Mucosa of descending colon (tissue), 3 donors: ENCODE results near the gene TAC4. TPM values are rescaled to one million over a fixed set of nuclear protein-coding genes. Genes with fewer than 3 reads are reported as not detected.

ENCODE experiments used
- ATAC-seq: fragments of 200-7000 bp; cut with Tn5 transposase; one replicate; pipeline ENCODE4 v1.9.1; 2020; ENCODE audit warnings: mild to moderate bottlenecking, moderate library complexity
- DNase-seq, 3 donors: peaks; one replicate each; pipeline ENCODE4 v3.0.0-alpha.2; 2020
- H3K36me3 ChIP-seq: fragments of 200-600 bp; one replicate; pipeline ENCODE4 v1.8.0; 2021; ENCODE audit warnings: low read depth, mild to moderate bottlenecking
- H3K4me1 ChIP-seq: fragments of 200-600 bp; one replicate; pipeline ENCODE4 v1.8.0; 2021; ENCODE audit warnings: low read depth, mild to moderate bottlenecking
- H3K4me3 ChIP-seq: fragments of 200-600 bp; one replicate; pipeline ENCODE4 v1.8.0; 2021; ENCODE audit warnings: mild to moderate bottlenecking
- H3K9me3 ChIP-seq: fragments of 200-600 bp; one replicate; pipeline ENCODE4 v1.8.0; 2021; ENCODE audit warnings: mild to moderate bottlenecking
- intact Hi-C, 2 donors: fragments of 100-400 bp; cut with DNase I in 1 of 2; cut with micrococcal nuclease in 1 of 2; formaldehyde crosslinking; loops; one replicate each; pipeline versions ENCODE4 v1.11.0 to v1.11.1; 2022; cut with DNase I, micrococcal nuclease
- long read RNA-seq, 2 donors: library from polyadenylated mRNA; unstranded; transcript quantifications; one replicate each; pipeline ENCODE4 v2.0.0, GENCODE V29; 2019 to 2021
- total RNA-seq, 3 donors: library from RNA; stranded (reverse); fragmentation: NEBNext Ultra II Directional in 2 of 3; extraction: Animal tissue kit (Norgen Biotek cat#: 25700) in 2 of 3; gene quantifications; one replicate each; pipeline versions ENCODE4 v1.2.1 to v1.2.4, GENCODE V29; 2021 to 2023
- TF ChIP-seq, protein P1 (sequence below): fragments of 200-600 bp; IDR thresholded peaks from one replicate; pipeline ENCODE4 v1.8.0; 2022; ENCODE audit warnings: antibody characterized with exemption, mild to moderate bottlenecking
- donor health status: DM: no; HTN: no; CAD: no; lungs with moderate emphysema.
- donor health status: DM: no; HTN: no; CAD: no.
- donor health status: DM: no; HTN: yes; CAD: no.

TAC4 gene
- total RNA-seq: not detected
- long read RNA-seq, donor 1, partial matches to known transcripts: 0 of 1 reads
- long read RNA-seq, donor 1, other reads (novel, unspliced or antisense): 1 of 1 reads
- long read RNA-seq, donor 2: 0 reads

GRCh38 chr17:49848019-49848473, at the start of gene TAC4:
TSS of gene TAC4 (minus strand) at chr17:49848069. CDS start at chr17:49848017, 52 bp downstream.
- H3K4me3 ChIP-seq: no peak within 1 kb of the TSS
- intact Hi-C loops: no loop called here
- DNase-seq (no peak), ATAC-seq (no peak)
- H3K36me3 ChIP-seq: no peaks in the 10 kb centered on the region
- H3K9me3 ChIP-seq: no peaks in the 10 kb centered on the region
- TF ChIP-seq, protein P1, sequence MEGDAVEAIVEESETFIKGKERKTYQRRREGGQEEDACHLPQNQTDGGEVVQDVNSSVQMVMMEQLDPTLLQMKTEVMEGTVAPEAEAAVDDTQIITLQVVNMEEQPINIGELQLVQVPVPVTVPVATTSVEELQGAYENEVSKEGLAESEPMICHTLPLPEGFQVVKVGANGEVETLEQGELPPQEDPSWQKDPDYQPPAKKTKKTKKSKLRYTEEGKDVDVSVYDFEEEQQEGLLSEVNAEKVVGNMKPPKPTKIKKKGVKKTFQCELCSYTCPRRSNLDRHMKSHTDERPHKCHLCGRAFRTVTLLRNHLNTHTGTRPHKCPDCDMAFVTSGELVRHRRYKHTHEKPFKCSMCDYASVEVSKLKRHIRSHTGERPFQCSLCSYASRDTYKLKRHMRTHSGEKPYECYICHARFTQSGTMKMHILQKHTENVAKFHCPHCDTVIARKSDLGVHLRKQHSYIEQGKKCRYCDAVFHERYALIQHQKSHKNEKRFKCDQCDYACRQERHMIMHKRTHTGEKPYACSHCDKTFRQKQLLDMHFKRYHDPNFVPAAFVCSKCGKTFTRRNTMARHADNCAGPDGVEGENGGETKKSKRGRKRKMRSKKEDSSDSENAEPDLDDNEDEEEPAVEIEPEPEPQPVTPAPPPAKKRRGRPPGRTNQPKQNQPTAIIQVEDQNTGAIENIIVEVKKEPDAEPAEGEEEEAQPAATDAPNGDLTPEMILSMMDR: no peak
- H3K4me1 ChIP-seq: peaks cover 3% of the 10 kb centered on the region

DNA sequence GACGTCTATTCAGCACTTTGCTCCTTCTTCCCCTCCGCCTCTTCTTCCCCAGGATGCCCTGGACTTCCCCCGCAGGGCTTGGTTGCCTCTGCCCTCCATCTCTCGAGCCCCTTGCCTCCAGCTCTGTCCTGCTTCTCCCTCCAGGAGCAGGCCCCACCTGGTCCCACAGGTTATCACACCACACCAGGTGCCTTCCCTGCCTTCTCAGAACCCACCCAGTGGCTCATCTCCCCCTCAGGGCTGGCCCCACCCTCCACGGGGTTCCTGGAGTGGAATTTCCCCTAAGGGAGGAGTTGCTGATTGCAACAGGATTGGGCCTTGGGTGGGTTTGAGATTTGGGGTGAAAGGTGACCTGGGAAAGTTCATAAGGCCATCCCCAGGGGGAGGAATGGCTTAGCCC, 49.0 kb upstream of the TAC4 start:
- Histone ChIP-seq H3K36me3 (no peaks in the 10 kb centered on the region), H3K4me3 (no peak overlapping the region), H3K4me1 (no peaks in the 10 kb centered on the region), H3K9me3 (no peaks in the 10 kb centered on the region)
- TF ChIP-seq, protein P1: no peak
- no peak for DNase-seq
- ATAC-seq: no peak
- intact Hi-C loops: no loop called here

DNA sequence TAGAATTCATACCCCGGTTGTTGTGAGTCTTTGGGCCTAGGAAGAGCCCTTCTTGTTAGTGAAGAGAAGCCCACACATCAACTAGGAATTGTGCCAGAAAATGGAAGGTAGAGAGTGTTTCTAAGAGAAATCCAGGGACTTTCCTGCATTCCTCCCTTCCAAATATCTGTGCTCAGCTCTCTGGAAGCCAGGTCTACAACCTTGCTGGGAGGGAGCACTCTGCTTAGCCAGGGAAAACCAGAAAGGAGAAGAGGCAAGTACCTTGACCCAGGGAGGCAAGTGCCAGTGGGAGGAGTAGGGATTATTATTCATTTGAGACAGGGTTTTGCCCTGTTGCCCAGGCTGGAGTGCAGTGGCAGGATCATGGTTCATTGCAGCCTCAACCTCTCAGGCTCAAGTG, 48.4 kb upstream of the TAC4 start:
- ATAC-seq (no peak), DNase-seq (no peak)
- no peaks in the 10 kb centered on the region for H3K9me3 ChIP-seq
- H3K4me1 ChIP-seq: no peaks in the 10 kb centered on the region
- no peaks in the 10 kb centered on the region for H3K36me3 ChIP-seq
- TF ChIP-seq, protein P1: no peak
- H3K4me3 ChIP-seq: no peak overlapping the region
- intact Hi-C loops: no loop called here

DNA sequence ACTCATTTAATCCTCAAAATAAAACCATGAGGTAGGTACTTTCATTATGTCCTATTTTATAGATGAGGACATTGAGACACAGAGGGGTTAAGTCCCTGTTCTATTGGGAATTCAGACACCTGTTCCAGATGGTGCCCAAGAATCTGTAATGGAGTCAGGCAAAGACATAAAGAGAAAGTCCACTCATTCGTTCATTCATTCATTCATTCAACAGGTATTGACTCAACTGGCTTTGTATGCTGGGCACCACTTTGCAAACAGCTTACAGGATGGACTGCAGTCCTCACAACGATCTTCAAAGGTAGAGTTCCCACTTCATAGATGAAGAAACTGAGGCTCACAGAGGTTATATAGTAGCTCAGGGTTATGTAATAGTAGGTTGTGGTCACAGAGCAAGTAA, 47.9 kb upstream of the TAC4 start:
- Histone ChIP-seq H3K36me3 (no peaks in the 10 kb centered on the region), H3K4me1 (no peaks in the 10 kb centered on the region), H3K4me3 (no peak overlapping the region), H3K9me3 (no peaks in the 10 kb centered on the region)
- DNase-seq (no peak), ATAC-seq (no peak)
- TF ChIP-seq, protein P1: no peak
- intact Hi-C loops: no loop called here

DNA sequence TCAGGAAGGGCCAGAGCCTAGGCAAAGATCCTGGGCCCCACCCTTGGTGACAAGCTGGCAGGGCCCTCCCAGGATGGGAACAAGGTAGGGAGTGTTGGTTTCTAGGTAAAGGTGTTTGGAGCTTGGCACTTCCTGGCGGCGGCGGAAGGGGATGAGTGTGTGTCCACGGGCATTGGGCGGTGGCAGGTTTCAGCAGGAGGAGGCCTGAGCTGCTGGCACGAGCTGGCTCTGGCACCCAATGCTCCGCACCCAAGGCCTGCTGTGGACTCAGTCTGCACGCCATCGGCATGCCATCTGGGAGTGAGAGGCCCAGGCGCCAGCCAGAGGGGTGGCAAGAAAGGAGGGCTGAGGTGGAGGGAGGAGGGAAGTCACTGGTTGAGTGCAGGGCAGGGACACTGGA, 46.9 kb upstream of the TAC4 start:
- Histone ChIP-seq H3K9me3 (no peaks in the 10 kb centered on the region), H3K4me1 (no peaks in the 10 kb centered on the region), H3K4me3 (no peak overlapping the region), H3K36me3 (no peaks in the 10 kb centered on the region)
- ATAC-seq (peak; percentile 52), DNase-seq (no peak)
- intact Hi-C loops: no loop called here
- TF ChIP-seq, protein P1: no peak
